HG03095 (cell line): ENCODE measurements around the gene PGAP3.

ENCODE experiments used
- ATAC-seq: cut with Tn5 transposase; IDR thresholded peaks from one replicate; pipeline ENCODE4 v1.9.1; 2021; ENCODE audit warnings: moderate library complexity; ENCODE audit not compliant: unreplicated experiment

The PGAP3 gene

DNA sequence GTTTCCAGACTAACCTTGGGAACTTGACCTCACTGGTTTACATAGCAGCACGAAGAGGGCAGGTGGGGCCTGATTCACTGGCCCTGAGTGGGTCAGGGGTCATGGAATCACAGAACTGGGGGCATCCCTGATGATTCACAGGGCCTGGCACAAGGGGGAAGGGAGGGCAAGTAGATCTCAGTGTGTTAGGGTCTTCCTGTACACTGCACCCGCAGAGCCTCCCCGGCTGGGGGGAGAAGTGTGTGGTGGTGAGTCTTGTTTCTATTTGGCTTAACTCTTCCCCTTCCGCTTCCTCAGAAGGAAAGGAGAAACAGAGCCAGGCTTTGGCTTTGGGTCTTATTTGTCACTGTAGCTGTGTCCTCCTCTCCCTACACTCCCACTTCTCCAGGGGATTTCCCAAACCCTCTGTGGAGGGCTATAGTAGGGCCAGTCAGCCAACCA, 47.2 kb downstream of the PGAP3 start:
- no peak for ATAC-seq

DNA sequence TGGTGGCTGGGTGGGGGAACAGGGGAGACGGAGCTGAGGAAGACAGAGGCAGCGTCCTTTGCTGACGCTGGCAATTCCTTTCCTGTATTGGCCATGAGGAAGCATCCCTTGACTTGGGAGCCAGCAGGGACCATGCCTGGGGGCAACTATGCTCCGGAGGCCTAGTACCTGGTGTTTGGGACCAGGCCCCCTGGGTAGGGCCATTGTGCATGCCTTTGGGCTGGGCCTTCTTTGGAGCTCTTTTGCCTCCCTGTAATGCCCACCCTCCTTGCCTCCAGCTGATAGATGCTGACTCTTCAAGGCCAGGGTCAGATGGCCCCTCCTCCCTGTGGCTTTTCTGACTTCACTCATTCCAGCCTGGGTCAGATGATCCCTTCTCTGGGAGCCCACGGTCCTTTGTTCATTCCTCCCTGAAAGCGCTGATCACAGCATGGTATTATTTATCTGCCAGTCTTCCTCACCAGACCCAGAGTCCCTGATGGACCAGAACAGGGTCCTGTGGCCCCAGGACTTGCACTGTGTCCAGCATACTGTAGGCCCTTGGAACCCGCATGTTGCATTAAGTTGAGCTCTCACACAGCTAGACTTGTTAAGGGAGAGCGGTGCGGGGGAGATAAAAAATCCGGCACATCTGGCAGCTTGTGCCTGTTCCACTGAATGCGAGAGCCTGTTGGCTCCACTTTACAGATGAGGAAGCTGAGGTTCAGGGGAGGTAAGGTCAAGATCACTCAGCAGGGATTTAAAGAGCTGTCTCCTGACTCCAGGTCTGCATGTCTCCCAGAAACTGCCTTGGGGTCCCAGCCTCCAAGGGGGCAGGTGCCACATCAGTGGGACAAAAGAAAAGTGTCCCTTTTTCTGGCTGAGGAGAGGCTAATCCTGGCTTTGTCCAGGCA, 48.0 kb downstream of the PGAP3 start:
- no peak for ATAC-seq

DNA sequence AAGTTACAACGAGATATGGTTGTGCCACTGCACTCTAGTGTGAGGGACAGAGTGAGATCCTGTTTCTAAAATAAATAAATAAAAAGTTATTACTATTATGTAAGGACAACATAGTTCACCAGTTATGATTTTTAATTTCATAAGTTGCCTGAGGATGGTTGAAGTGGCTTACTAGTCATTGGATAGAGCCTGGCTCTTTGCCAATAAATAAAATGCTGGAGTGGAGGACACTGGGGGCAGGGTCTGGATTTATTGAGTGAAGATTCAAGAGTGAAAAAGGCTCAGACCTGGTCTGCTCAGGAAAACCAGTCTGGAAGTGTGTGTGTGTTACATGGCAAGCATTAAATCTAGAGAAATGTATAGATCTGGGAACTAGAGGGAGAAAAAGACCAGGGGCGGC, 48.8 kb downstream of the PGAP3 start:
- ATAC-seq: no peak

DNA sequence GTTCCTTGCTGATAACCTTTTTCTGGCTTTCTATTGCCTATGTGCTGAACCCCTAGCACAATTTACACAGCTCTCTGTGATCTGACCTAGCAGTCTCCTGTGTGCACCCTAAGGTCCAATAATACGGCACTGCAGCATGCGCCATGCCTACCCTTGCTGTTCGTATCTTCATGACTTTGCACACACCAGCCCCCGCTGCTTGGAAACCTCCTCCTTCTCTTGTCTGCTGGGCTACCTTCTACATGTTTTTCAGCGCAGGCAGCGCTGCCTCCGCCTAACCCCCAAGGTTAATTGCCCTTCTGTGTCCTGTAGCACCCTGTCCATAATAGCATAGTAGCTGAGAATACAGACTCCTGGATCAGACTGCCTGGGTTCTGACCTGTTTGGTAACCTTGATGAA, 49.5 kb downstream of the PGAP3 start:
- no peak for ATAC-seq

DNA sequence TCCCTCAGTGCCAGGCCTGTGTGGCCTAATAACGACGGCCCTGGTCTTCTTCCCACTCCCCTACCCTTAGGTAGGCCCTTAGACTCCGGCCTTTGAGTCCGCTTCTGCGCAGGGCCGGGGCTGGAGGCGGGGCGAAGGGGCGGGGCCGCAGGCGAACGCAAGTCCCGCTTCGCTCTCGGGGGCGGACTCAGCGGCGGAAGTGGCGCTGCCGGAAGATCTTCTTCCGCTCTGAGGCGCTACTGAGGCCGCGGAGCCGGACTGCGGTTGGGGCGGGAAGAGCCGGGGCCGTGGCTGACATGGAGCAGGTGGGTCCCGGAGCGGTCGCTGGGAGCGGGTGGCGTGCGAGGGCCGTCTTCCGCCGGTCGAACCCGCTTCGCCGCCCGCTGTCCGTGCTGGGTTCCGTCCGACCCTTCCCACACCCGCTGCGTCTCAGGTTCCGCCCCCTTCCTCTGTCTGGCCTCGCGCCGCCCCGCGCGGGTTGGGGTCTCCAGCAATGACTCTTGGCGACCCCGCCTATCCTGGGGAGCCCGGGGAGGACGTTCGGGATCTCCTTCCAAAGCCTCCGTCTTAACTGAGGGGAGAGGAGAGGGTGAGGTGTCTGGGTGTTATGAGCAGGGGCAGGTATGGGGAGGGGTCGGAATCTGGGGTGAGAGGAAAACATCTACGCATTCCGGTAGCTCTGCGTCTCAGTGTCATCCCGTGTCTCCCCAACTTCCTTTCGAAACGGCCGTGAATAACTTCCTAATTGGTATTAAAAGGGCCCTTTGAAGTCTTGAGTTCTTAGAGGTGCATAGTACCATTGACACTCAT, 50.7 kb downstream of the PGAP3 start, which contains the start of gene STARD3:
Gene STARD3 (plus strand): TSS at position 218 of the 810 bp plus-strand sequence. CDS start 16,388 bp downstream, outside the sequence.
- peak; percentile 76 for ATAC-seq

DNA sequence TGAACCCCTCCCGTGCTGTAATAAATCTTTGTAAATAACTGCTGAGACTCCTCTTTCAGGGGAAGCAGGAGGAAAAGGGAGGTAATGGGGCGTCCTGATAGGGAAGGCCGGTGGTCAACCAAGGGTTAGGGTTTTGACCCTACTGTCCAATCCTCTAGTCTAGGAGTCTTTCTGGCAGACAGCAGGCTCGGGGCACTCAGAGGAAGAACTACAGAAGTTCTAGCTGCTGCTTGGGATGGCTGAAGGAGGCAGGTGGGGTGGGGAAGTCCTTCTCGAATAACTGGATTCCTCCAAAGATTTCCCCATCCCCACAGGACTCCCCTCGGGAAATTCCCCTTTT, 51.3 kb downstream of the PGAP3 start:
- ATAC-seq: peak; percentile 25

DNA sequence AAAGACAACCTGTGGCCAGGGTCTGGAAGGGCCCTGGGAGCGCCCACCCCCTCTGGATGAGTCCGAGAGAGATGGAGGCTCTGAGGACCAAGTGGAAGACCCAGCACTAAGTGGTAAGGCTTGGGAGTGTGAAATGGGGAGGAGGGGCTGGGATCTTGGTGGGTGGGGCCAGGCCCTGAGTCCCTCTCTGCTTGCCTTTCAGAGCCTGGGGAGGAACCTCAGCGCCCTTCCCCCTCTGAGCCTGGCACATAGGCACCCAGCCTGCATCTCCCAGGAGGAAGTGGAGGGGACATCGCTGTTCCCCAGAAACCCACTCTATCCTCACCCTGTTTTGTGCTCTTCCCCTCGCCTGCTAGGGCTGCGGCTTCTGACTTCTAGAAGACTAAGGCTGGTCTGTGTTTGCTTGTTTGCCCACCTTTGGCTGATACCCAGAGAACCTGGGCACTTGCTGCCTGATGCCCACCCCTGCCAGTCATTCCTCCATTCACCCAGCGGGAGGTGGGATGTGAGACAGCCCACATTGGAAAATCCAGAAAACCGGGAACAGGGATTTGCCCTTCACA, 52.2 kb downstream of the PGAP3 start:
- no peak for ATAC-seq

DNA sequence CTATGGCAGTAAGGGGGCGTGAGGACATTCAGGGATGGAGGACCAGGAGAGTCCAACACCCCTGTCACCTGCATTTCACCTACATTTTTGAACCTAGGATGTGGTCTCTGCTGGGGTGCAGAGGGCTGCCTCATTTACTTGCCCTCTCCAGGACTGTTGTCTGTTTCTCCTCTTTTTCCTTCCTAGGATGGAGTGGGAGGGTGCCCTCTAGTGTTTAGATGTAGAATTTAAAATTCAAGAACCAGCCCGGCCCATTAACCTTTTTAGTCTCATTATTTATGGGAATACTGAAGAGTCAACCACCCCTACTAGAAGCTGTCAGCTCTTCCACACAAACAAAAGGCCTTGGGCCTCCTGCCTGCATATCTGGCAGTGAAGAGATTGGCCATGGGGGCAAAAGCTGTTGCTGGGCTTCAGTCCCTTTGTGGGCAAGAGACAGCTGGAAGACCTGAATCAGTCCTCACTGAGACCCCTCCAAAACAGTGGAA, 53.4 kb downstream of the PGAP3 start:
- no peak for ATAC-seq

DNA sequence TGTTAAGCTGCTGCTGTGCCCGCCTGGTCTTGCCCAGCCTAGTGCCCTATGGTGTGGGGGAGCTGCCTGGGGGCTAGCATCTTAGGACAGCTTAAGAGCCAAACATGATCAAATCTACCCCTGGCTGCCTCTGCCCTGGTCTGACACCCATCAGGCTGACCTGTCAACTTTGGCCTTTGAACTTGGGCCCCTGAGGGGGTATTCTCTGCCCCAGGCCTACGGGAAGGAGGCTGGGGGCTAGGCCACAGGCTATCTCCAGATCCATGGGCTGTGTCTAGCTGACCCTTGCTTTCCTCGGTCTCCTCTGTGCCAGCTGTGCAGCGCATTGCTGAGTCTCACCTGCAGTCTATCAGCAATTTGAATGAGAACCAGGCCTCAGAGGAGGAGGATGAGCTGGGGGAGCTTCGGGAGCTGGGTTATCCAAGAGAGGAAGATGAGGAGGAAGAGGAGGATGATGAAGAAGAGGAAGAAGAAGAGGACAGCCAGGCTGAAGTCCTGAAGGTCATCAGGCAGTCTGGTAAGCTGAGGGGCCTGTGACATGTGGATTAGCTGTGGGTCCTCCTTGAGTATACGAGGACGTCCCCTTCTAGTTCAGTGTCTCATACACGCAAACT, 54.2 kb downstream of the PGAP3 start:
- ATAC-seq: no peak

DNA sequence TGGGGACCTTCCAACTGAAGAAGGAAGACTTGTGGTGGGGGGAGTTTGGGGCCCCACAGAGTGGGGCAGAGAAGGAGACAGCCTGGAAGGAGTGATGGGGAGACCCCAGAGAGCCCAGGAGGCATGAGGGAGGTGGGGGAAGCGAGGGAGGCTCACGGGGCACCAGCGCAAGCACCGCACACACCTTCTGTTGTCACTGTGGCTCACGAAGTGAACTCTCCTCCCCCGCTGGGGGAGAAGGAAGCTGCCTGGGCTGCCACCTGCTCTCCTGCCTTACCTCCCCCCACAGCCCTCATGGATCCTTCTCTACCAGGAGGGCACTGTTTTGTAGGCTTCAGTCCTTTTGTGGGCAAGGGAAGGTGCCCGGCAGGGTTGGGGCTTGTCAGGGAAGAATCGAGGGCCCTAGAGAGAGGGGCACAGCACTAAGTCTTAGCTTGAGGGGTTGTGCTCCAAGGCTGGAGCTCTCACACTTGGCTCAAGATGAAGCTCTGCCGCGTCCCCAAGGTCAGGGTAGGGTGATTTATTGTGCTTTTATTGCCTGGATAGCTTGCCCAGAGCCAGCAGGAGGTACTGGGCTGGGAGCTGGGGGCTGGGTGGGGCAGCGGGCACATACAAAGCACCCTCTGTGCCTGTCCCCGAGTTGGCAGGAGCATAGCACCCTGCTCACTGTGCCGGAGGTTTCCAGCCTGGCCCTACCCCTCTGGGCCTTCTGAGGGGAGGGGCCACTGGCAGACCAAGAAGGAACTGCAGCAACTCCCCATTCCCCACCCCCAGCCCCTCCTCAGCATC, 55.5 kb downstream of the PGAP3 start:
- no peak for ATAC-seq

DNA sequence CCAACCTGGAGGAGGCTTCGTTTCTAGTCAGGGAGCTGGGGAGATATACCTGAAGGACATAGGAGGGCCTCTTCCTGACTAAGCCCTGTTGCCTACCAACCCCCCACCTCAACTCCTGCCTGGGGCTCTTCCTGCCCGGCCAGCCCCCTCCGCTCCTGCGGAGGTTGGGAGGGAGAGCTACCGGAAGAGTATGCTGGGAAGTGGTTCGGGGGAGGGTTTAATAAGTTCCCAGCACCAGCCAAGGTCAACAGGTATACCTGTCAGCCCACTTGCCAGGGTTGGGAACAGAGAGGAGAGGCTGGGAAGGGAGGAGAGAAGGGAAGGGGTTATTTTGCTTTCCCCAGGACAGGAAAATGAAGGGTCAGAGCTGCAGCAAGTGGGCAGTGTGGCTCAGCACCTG, 56.5 kb downstream of the PGAP3 start:
- ATAC-seq: no peak

DNA sequence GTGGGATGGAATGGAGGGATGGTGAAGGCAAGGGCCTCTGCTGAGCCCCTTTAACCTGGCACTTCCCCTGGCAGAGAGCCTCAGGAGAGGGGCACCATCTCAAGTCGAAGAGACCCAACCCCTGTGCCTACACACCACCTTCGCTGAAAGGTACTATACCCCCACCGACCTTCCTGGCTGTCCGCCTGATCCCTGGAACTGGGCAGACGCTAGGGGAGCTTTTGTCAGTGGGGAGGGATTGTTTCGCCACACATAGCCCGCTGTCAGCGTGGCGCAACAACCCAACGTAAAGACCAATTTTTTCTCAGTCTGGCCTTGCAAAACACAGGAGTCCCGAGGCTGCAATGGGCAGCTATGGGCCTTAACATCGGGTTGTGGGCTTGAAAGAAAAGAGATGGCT, 58.0 kb downstream of the PGAP3 start:
- no peak for ATAC-seq

DNA sequence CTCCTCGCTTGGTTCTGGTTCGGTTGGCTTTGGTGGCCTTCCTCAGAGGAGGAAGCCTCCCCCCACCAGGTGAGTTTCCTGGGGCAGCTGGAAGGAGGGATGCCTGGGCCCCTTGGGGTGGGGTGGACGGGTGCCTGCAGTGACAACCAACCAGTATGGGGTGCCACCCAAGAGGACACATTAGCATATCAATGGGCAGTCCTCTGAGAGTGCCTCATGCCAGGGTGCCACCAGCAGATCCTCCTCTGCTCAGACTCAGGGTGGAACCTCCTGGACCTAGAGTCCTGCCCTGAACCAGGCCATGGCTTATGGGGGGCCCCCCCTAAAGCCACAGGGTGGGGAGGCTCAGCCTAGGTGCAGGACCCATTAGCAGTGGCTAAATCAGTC, 58.4 kb downstream of the PGAP3 start:
- no peak for ATAC-seq

DNA sequence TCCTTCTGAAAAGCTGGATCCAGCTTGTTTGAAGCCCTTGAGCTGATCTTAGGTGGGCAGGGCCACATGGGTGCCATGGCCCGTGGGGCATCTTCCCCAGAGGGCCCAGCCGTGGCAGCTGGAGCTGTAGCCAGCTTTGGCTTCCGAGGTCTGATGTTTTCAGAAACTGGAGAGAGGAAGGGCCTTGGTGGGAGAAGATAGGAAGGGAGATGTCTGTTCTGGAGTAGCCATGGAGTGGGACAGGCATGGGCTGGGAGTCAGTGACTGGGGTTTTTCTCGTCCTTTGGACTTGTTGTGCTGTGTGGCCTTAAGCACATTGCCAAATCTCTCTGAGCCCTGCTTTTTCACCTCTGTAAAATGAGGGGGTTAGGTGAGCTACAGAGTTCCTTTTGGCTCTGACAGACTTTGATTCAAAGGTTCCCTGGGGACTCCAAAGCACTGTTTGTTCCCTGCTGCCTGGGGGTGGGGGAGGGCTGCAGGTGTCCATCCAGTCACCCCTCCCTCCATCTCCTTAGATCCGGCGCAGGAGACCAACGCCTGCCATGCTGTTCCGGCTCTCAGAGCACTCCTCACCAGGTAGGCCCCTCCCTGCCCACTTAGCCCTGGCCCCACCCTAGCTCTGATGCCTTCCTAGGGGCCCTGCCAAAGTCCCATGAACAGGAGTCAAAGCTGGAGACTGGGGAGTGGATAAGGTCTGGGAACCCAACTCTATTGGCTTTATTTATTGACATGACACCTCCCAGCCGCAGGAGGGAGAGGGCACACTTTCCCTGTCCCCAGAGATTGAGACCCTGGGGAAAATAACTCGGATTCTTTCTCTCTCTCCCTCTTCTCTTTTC, 59.0 kb downstream of the PGAP3 start:
- no peak for ATAC-seq

DNA sequence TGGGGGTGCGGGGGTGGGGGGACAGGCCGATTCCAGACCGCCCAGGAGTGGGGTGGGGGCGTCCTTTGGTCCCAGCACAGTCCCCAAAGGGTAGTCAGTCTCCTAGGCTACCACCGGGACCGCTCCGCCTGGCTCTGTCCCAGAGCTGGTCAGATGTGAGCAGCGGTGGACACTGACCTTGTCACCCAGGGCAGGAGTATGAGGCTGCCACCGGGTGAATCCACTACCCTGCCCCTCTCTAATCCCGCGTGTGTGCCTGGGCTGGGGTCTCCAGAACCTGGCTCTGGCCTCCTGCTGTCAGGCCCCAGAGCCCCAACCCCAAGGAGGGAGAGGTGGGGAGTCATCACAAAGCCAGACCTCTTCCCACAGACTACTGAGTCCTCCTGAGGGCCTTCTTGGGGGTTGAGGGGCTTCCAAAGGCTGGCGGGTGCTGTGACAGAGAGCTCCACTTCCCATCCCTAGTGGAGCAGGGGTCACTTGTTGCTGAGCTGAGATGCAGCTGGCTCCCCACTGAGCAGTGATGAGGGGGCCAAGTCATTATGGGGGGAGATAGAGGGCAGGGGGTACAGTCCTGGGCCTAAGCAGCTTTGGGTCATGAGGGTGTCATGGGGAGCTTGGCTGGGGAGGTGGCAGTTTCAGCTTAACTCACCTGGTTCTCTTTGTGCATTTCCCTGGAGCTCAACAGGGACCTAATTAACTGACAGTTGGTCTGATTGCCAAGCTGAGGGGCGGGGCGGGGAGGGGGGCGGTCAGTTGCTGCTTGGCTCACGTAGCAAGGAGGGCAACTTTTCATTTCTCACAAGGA, 59.9 kb downstream of the PGAP3 start:
- no peak for ATAC-seq

DNA sequence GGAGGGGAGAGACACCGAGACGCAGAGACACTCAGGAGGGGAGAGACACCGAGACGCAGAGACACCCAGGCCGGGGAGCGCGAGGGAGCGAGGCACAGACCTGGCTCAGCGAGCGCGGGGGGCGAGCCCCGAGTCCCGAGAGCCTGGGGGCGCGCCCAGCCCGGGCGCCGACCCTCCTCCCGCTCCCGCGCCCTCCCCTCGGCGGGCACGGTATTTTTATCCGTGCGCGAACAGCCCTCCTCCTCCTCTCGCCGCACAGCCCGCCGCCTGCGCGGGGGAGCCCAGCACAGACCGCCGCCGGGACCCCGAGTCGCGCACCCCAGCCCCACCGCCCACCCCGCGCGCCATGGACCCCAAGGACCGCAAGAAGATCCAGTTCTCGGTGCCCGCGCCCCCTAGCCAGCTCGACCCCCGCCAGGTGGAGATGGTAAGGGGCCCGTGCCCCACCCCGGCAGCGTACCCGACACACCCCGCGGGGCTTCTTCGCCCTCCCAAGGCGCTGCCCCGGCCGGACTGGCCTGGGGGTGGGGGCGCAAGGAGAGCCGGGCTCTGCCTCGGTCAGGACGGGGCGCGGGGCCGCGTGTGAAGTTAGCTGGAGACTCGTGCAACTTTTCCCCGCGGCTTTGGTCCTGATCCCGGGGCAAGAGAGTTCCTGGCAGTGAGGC, 60.7 kb downstream of the PGAP3 start:
- ATAC-seq: no peak

DNA sequence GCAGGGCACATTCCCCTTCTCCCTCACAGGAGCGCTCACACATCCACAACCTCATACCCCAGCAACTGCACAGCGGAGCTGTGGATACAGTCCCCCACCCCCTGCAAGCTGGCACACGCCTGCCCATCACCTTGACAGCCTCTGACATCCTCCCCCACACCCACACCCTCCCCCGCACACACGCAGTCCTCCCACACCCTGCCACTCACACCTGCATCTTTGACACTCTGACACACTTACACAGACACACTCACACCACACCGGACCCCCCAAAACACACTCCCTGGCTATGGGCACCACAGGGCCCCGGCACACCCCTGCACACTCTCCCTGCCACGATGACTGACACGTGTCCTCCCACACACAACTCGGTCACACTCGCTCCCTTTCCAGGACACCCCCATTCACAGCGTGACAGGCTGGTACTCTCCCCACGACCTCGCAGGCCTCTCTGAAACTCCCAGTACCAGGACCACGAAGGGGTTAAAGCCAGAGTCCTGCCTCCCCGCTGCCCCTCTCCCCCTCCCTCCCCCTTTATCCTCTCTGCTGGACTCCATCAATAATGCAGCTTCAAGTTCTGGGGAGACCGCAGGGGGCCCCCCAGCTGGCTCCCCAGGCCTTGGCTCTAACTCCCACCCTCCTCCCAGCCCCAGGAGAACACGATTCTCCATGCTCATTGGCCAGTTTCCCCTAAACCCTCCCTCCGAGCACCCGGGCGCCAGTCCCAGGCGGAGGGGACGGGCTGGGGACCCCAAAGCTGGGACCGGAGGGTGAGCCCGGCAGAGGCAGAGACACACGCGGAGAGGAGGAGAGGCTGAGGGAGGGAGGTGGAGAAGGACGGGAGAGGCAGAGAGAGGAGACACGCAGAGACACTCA, 61.4 kb downstream of the PGAP3 start, which contains the start of gene PPP1R1B:
Gene PPP1R1B (plus strand): TSS at position 782 of the 876 bp plus-strand sequence. CDS start 441 bp downstream, outside the sequence.
- ATAC-seq: no peak
